ENCODE results near the gene TMEM119. TPM values are rescaled to one million over a fixed set of nuclear protein-coding genes. Genes with fewer than 3 reads are reported as not detected.
"Not testable (repeated sequence)": the region's sequence is repeated elsewhere in the genome, so short reads cannot be mapped to it uniquely, and the experiment has no call there.

Gene TMEM119
- total RNA-seq, 1 donor from 2014 or later, result 1.3 TPM

- DNase-seq (ENCODE audit: missing footprints), result no peak
- no peak for ATAC-seq
- intact Hi-C loops (cut with DNase I), result no loop called here
Observed at GRCh38 chr12:108635997-108636808, 38.3 kb upstream of the TMEM119 start.

- DNase-seq (ENCODE audit: missing footprints) (no peak), ATAC-seq (no peak)
- intact Hi-C loops (cut with DNase I), result no loop called here
Observed at GRCh38 chr12:108635201-108635996, 37.5 kb upstream of the TMEM119 start.

GRCh38 chr12:108634341-108634751 is 36.5 kb upstream of the TMEM119 start:
- ATAC-seq (no peak), DNase-seq (ENCODE audit: missing footprints) (peak; percentile 80)
- intact Hi-C loops (cut with DNase I), result no loop called here

GRCh38 chr12:108633534-108634248 is 35.8 kb upstream of the TMEM119 start, which contains the start of gene SELPLG:
TSS of gene SELPLG (minus strand) at chr12:108633894. CDS start at chr12:108624307, 9,587 bp downstream.
- intact Hi-C loops (cut with DNase I), result no loop called here
- ATAC-seq (peak; percentile 58), DNase-seq (ENCODE audit: missing footprints) (peak; percentile 89)

GRCh38 chr12:108633081-108633533 is 35.2 kb upstream of the TMEM119 start:
- DNase-seq (ENCODE audit: missing footprints) (no peak), ATAC-seq (no peak)
- intact Hi-C loops (cut with DNase I), result no loop called here

- intact Hi-C loops (cut with DNase I); DNase-seq (ENCODE audit: missing footprints); ATAC-seq: not testable (repeated sequence)
Observed at GRCh38 chr12:108631261-108631660, 33.4 kb upstream of the TMEM119 start.

- ATAC-seq (no peak), DNase-seq (ENCODE audit: missing footprints) (no peak)
- intact Hi-C loops (cut with DNase I), result no loop called here
Observed at GRCh38 chr12:108630481-108631207, 32.8 kb upstream of the TMEM119 start.

GRCh38 chr12:108629824-108630476 is 32.1 kb upstream of the TMEM119 start:
- DNase-seq (ENCODE audit: missing footprints), result no peak
- ATAC-seq, result peak; percentile 32
- intact Hi-C loops (cut with DNase I), result no loop called here

- ATAC-seq (no peak), DNase-seq (ENCODE audit: missing footprints) (no peak)
- intact Hi-C loops (cut with DNase I), result no loop called here
Observed at GRCh38 chr12:108629151-108629550, 31.3 kb upstream of the TMEM119 start.

GRCh38 chr12:108627134-108627920 is 29.4 kb upstream of the TMEM119 start:
- ATAC-seq, result no peak
- DNase-seq (ENCODE audit: missing footprints), result no peak
- intact Hi-C loops (cut with DNase I), result no loop called here

- no peak for DNase-seq (ENCODE audit: missing footprints)
- intact Hi-C loops (cut with DNase I), result no loop called here
- no peak for ATAC-seq
Observed at GRCh38 chr12:108625228-108625627, 27.3 kb upstream of the TMEM119 start.

GRCh38 chr12:108623577-108623976 is 25.7 kb upstream of the TMEM119 start:
- DNase-seq (ENCODE audit: missing footprints), result no peak
- ATAC-seq, result no peak

GRCh38 chr12:108622921-108623514 is 25.1 kb upstream of the TMEM119 start:
- intact Hi-C loops (cut with DNase I), result no loop called here
- no peak for ATAC-seq
- no peak for DNase-seq (ENCODE audit: missing footprints)

More at GRCh38 chr12:108623577-108623976, 25.7 kb upstream of the TMEM119 start:
- intact Hi-C loops (cut with DNase I), result no loop called here

- DNase-seq (ENCODE audit: missing footprints) (no peak), ATAC-seq (peak; percentile 41)
- intact Hi-C loops (cut with DNase I), result no loop called here
Observed at GRCh38 chr12:108622421-108622820, 24.5 kb upstream of the TMEM119 start.

- intact Hi-C loops (cut with DNase I), result no loop called here
- ATAC-seq (no peak), DNase-seq (ENCODE audit: missing footprints) (no peak)
Observed at GRCh38 chr12:108621161-108621560, 23.3 kb upstream of the TMEM119 start.

GRCh38 chr12:108620236-108620879 is 22.5 kb upstream of the TMEM119 start:
- ATAC-seq, result no peak
- DNase-seq (ENCODE audit: missing footprints), result no peak
- intact Hi-C loops (cut with DNase I), result no loop called here
